SU-DHL-6 (cell line): Measurements from ENCODE around the gene MAN2A2.
"Not testable (repeated sequence)": the region's sequence is repeated elsewhere in the genome, so short reads cannot be mapped to it uniquely, and the experiment has no call there.

Source experiments
- H2AFZ ChIP-seq: fragments of 200-600 bp; sonication (generic); 2 replicates; pipeline ENCODE4 v1.6.1; 2014; ENCODE audit warnings: low read depth, mild to moderate bottlenecking, moderate library complexity, mixed read lengths, antibody characterized with exemption, low read length; ENCODE audit not compliant: severe bottlenecking
- H3F3A ChIP-seq: fragments of 200-600 bp; shearing (Covaris generic); 2 replicates; pipeline ENCODE4 v1.6.0; 2016; ENCODE audit warnings: antibody characterized with exemption, mild to moderate bottlenecking; ENCODE audit not compliant: insufficient read depth
- H3K27ac ChIP-seq: fragments of 200-600 bp; sonication (generic); 2 replicates; pipeline ENCODE4 v1.5.1; 2016; ENCODE audit warnings: low read depth, mild to moderate bottlenecking, low read length, moderate library complexity, mixed read lengths
- H3K27me3 ChIP-seq: fragments of 200-600 bp; sonication (generic), shearing (Covaris generic); 2 replicates; pipeline ENCODE4 v1.6.0; 2014; ENCODE audit warnings: mild to moderate bottlenecking, low read length
- H3K36me3 ChIP-seq: fragments of 200-600 bp; sonication (generic); 2 replicates; pipeline ENCODE4 v1.6.1; 2014; ENCODE audit warnings: mild to moderate bottlenecking, low read length, mixed read lengths
- H3K4me2 ChIP-seq: fragments of 300-600, 200-600 bp; shearing (Covaris generic), sonication (generic); 2 replicates; pipeline ENCODE4 v1.6.0; 2014; ENCODE audit warnings: low read length, low read depth, mild to moderate bottlenecking; ENCODE audit not compliant: poor library complexity, severe bottlenecking
- H3K4me3 ChIP-seq: fragments of 200-600 bp; sonication (generic); 2 replicates; pipeline ENCODE4 v1.5.1; 2014; ENCODE audit warnings: antibody characterized with exemption, low read length, mild to moderate bottlenecking, mixed read lengths; ENCODE audit not compliant: insufficient read depth, poor library complexity, severe bottlenecking
- H3K79me2 ChIP-seq: fragments of 200-600 bp; sonication (generic); 2 replicates; pipeline ENCODE4 v1.6.1; 2014; ENCODE audit warnings: mild to moderate bottlenecking, low read length, moderate library complexity; ENCODE audit not compliant: insufficient read depth
- H3K9ac ChIP-seq: fragments of 200-600 bp; sonication (generic); 2 replicates; pipeline ENCODE4 v1.7.0; 2014; ENCODE audit warnings: mild to moderate bottlenecking, low read length
- H3K9me2 ChIP-seq: fragments of 200-600 bp; sonication (generic); replicated peaks from 2 replicates; pipeline ENCODE4 v1.6.1; 2014; ENCODE audit warnings: low read length; ENCODE audit not compliant: insufficient read depth
- H3K9me3 ChIP-seq: fragments of 200-600 bp; sonication (generic); 2 replicates; pipeline ENCODE4 v1.6.1; 2014; ENCODE audit warnings: low read length, mixed read lengths; ENCODE audit not compliant: insufficient read depth
- H4K20me1 ChIP-seq: fragments of 200-600 bp; sonication (generic); 2 replicates; pipeline ENCODE4 v1.6.1; 2014; ENCODE audit warnings: low read depth, mild to moderate bottlenecking, antibody characterized with exemption, low read length, moderate library complexity, mixed read lengths
- CTCF ChIP-seq: fragments of 200-600 bp; sonication (generic); IDR thresholded peaks from one replicate; pipeline ENCODE4 v1.5.1; 2017; ENCODE audit warnings: antibody characterized with exemption, mild to moderate bottlenecking, low read length, moderate library complexity; ENCODE audit not compliant: insufficient read depth, poor library complexity, severe bottlenecking
- EZH2phosphoT487 ChIP-seq: fragments of 200-600 bp; sonication (generic), shearing (Covaris generic); conservative IDR thresholded peaks from 2 replicates; pipeline ENCODE4 v1.6.1; 2018; ENCODE audit warnings: mild to moderate bottlenecking, antibody characterized with exemption, low read length, moderate library complexity, mixed read lengths

Gene MAN2A2

DNA sequence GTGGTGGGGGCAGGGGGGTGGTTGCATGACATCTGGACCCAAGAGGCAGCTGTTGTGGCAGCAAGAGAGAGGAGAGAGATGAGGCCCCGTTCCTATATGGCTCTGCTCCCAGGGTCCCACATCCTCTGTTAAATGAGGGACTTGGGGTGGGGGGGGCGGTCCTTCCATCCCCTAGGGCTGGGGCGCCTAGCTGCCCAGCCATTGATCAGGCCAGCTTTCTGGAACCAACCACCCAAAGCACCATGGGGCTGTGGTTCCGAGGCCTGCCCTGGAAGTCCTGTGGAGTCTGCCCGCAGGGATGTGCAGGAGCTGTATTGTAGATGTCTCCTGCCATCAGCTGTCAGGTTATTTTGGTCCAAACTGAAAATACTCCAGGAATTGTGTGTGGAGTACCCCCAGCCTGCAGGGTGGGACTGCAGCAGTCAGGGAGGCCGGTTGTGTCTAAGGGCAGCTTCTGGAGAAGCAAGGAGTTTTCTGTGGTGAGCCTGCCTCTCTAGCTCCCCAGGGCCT lies 29.6 kb upstream of the MAN2A2 start:
- no peaks in the 10 kb centered on the region for H3K79me2 ChIP-seq
- no peaks in the 10 kb centered on the region for H3F3A ChIP-seq
- no peaks in the 10 kb centered on the region for H3K9me3 ChIP-seq
- no peaks in the 10 kb centered on the region for H4K20me1 ChIP-seq
- no peaks in the 10 kb centered on the region for H3K27me3 ChIP-seq
- no peak overlapping the region for H3K4me2 ChIP-seq
- H3K4me3 ChIP-seq = no peak overlapping the region
- no peak overlapping the region for H2AFZ ChIP-seq
- no peaks in the 10 kb centered on the region for H3K36me3 ChIP-seq
- no peak overlapping the region for H3K9ac ChIP-seq
- no peaks in the 10 kb centered on the region for H3K9me2 ChIP-seq
- TF ChIP-seq EZH2phosphoT487 = no peak
- TF ChIP-seq CTCF = no peak
- H3K27ac ChIP-seq = no peak overlapping the region

GRCh38 chr15:90873998-90874605 lies 29.0 kb upstream of the MAN2A2 start:
- Histone ChIP-seq H2AFZ (no peak overlapping the region), H3K36me3 (no peaks in the 10 kb centered on the region), H3K9me2 (no peaks in the 10 kb centered on the region), H3K27ac (no peak overlapping the region), H3K79me2 (no peaks in the 10 kb centered on the region), H3F3A (no peaks in the 10 kb centered on the region), H3K4me3 (no peak overlapping the region), H3K27me3 (no peaks in the 10 kb centered on the region), H3K9ac (no peak overlapping the region), H4K20me1 (no peaks in the 10 kb centered on the region), H3K4me2 (no peak overlapping the region), H3K9me3 (no peaks in the 10 kb centered on the region)
- no peak for TF ChIP-seq CTCF
- TF ChIP-seq EZH2phosphoT487 = no peak

- not testable (repeated sequence) for H3K27me3 ChIP-seq, H3K4me2 ChIP-seq, H4K20me1 ChIP-seq, H3K79me2 ChIP-seq, H3K9ac ChIP-seq, H3K36me3 ChIP-seq, H3K27ac ChIP-seq, H3K9me2 ChIP-seq, H3F3A ChIP-seq, H2AFZ ChIP-seq, H3K9me3 ChIP-seq, H3K4me3 ChIP-seq
Measured at GRCh38 chr15:90874986-90875385, 28.1 kb upstream of the MAN2A2 start.

- Histone ChIP-seq H4K20me1 (no peaks in the 10 kb centered on the region), H3K4me3 (no peak overlapping the region), H3K27me3 (no peaks in the 10 kb centered on the region), H3K4me2 (no peak overlapping the region), H3K9me3 (no peaks in the 10 kb centered on the region), H3K9me2 (no peaks in the 10 kb centered on the region), H3K36me3 (no peaks in the 10 kb centered on the region), H3K9ac (no peak overlapping the region), H3K27ac (no peak overlapping the region), H3F3A (no peaks in the 10 kb centered on the region), H2AFZ (no peak overlapping the region), H3K79me2 (no peaks in the 10 kb centered on the region)
- TF ChIP-seq EZH2phosphoT487 (no peak), CTCF (no peak)
Measured at GRCh38 chr15:90875549-90875981, 27.5 kb upstream of the MAN2A2 start.
